Mesothelial cell of epicardium (in vitro differentiated cells): ENCODE results near the gene TLR9. TPM values are rescaled to one million over a fixed set of nuclear protein-coding genes. Genes with fewer than 3 reads are reported as not detected.
"Not testable (repeated sequence)": the region's sequence is repeated elsewhere in the genome, so short reads cannot be mapped to it uniquely, and the experiment has no call there.

Source experiments
- DNase-seq, 2 experiments: peaks; one replicate each; pipeline ENCODE4 v3.0.0; 2021; ENCODE audit warnings: low spot score in 2 of 2; ENCODE audit not compliant: unreplicated experiment in 2 of 2
- H3K27ac Mint-ChIP-seq: 2 replicates; pipeline ENCODE4 v1.8.0; 2021; ENCODE audit warnings: mixed read lengths
- H3K27me3 Mint-ChIP-seq: 2 replicates; pipeline ENCODE4 v1.8.0; 2021; ENCODE audit warnings: low read depth, mixed read lengths
- H3K36me3 Mint-ChIP-seq: 2 replicates; pipeline ENCODE4 v1.8.0; 2021; ENCODE audit warnings: mixed read lengths
- H3K4me1 Mint-ChIP-seq: 2 replicates; pipeline ENCODE4 v1.8.0; 2021; ENCODE audit warnings: mixed read lengths
- H3K4me3 Mint-ChIP-seq: 2 replicates; pipeline ENCODE4 v1.8.0; 2021; ENCODE audit warnings: mild to moderate bottlenecking, moderate library complexity, mixed read lengths
- H3K9me3 Mint-ChIP-seq: 2 replicates; pipeline ENCODE4 v1.8.0; 2021; ENCODE audit warnings: mixed read lengths
- total RNA-seq: library from RNA; stranded (reverse); gene quantifications from 3 replicates; pipeline ENCODE4 v1.2.1, GENCODE V29; 2021
- TF ChIP-seq, protein P1 (sequence below): fragments of 200-600 bp; sonication (generic); IDR thresholded peaks from one replicate; pipeline ENCODE4 v1.5.0; 2021; ENCODE audit warnings: antibody characterized with exemption; ENCODE audit not compliant: unreplicated experiment

Gene TLR9
- total RNA-seq, 1 donor from 2014 or later, result 0.16 TPM

DNA sequence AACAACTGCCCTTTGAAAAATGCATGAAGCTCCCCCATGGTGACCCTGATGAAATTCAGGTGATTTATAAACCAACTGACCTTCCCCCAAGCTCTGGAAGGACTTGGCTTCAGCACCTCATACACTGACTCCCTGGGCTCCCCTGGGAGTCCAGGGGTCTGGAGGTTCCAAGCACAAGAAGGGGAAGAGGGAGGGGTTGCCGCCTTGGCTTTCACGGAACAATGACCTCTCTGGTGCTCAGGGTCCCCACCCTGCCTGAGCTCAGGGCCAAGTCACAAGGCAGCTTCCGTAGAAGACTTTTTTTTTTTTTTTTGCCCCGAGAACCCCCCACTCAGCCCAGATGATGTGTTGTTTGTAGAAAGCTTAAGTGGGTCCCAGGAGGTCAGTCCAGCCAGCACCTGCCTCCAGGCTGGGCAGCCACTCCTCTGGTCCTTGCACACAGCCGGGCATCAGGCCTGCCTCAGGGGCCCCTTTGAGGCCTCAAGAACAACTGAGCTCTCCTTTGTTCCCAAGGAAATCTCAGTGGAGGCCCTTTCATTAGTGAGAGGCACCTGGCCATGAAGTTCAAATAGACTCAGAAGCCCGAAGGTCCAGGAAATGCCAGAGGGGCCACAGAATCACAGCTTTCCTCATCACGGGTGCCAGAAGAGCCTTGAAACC is 41.5 kb downstream of the TLR9 start:
- no peaks in the 10 kb centered on the region for H3K36me3 Mint-ChIP-seq
- no peaks in the 10 kb centered on the region for H3K9me3 Mint-ChIP-seq
- no peaks in the 10 kb centered on the region for H3K27me3 Mint-ChIP-seq
- H3K4me3 Mint-ChIP-seq, result no peak overlapping the region
- H3K4me1 Mint-ChIP-seq, result peaks cover under 1% of the 10 kb centered on the region
- no peak for DNase-seq
- H3K27ac Mint-ChIP-seq, result no peak overlapping the region
- TF ChIP-seq, protein P1, sequence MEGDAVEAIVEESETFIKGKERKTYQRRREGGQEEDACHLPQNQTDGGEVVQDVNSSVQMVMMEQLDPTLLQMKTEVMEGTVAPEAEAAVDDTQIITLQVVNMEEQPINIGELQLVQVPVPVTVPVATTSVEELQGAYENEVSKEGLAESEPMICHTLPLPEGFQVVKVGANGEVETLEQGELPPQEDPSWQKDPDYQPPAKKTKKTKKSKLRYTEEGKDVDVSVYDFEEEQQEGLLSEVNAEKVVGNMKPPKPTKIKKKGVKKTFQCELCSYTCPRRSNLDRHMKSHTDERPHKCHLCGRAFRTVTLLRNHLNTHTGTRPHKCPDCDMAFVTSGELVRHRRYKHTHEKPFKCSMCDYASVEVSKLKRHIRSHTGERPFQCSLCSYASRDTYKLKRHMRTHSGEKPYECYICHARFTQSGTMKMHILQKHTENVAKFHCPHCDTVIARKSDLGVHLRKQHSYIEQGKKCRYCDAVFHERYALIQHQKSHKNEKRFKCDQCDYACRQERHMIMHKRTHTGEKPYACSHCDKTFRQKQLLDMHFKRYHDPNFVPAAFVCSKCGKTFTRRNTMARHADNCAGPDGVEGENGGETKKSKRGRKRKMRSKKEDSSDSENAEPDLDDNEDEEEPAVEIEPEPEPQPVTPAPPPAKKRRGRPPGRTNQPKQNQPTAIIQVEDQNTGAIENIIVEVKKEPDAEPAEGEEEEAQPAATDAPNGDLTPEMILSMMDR, result no peak

DNA sequence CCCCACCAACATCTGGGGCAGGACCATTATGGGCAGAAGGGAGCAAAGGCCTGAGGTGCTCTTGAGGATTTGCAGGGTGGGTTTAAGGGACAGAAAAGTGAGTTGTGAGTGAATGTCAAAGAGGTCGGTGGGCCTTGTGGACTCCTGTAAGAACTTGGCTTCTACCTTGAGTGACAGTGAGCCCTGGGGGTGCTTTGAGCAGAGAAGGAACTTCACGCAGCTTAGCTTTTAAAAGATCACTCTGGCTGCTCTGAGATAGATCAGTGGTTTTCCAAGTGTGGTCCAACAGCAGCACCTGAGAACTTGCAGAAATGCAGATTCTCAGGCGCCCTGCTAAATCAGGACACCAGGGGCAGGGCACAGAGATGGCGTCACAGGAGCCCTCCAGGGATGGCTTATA is 42.8 kb downstream of the TLR9 start:
- H3K4me3 Mint-ChIP-seq, result no peak overlapping the region
- no peaks in the 10 kb centered on the region for H3K9me3 Mint-ChIP-seq
- H3K27ac Mint-ChIP-seq, result no peak overlapping the region
- H3K36me3 Mint-ChIP-seq, result no peaks in the 10 kb centered on the region
- DNase-seq, result no peak
- TF ChIP-seq, protein P1, result no peak
- H3K4me1 Mint-ChIP-seq, result peaks cover under 1% of the 10 kb centered on the region
- H3K27me3 Mint-ChIP-seq, result no peaks in the 10 kb centered on the region

DNA sequence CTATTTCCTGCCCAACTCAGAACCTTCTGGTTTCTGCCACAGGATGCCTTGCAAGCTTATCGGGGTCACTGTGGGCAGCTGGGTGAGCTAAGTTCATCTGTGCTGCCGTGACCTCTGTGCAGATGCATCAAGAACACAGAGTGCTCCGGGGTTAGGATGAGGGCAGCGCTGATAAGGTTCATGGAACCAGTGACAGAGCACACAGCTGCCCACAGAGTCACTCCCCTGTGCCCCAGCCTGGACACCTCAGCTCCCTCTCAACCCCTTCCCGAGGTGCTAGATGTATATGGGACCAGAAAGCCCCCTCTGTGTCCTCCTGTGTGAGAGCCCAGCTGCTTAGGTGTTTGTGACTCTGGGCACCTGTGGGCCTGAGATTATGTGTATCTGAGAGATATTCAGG is 43.2 kb downstream of the TLR9 start:
- Mint-ChIP-seq H3K27ac (no peak overlapping the region), H3K4me1 (peaks cover 5% of the 10 kb centered on the region), H3K4me3 (no peak overlapping the region), H3K36me3 (no peaks in the 10 kb centered on the region), H3K9me3 (no peaks in the 10 kb centered on the region), H3K27me3 (no peaks in the 10 kb centered on the region)
- no peak for DNase-seq
- TF ChIP-seq, protein P1, result no peak

DNA sequence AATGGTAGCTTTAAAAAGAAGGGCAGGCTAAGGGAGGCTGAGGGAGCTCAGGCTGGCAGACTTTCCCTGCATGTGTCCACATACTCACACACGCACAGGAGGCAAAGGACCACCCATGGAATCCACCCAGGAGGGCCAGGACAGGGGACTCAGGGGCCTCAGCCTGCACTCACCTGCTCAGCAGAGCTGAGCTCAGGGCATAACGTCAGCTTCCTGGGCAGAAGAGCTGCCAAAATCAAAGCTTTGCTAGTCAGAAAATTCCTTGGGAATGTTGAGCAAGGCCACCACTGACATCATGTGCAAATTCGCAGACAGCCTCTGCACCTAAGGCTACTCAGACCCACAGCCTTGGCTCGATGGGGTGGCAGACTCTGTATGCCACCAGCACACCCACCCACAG is 43.9 kb downstream of the TLR9 start:
- TF ChIP-seq, protein P1, result no peak
- no peak overlapping the region for H3K4me3 Mint-ChIP-seq
- H3K27ac Mint-ChIP-seq, result no peak overlapping the region
- no peak for DNase-seq
- no peaks in the 10 kb centered on the region for H3K9me3 Mint-ChIP-seq
- H3K36me3 Mint-ChIP-seq, result no peaks in the 10 kb centered on the region
- H3K27me3 Mint-ChIP-seq, result no peaks in the 10 kb centered on the region
- peaks cover 9% of the 10 kb centered on the region for H3K4me1 Mint-ChIP-seq

DNA sequence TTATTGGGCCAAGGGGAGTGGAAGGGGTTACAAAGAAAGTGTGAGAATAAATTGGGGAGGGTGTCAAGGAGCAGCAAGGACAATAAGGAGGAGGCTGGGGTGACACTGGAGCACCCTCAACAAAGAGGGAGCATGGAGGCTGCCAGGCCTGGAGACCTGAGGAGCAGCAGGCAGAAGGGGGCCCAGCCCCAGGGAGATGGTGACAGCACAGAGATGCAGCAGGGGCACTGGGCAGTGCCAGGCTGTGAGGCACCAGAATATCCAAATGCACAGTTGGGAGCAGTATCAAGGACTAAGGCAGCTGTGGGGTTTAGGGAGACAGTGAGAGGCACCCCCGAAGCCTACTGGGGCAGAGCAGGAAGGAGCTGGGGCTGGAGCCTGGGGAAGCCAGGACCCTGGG is 46.9 kb downstream of the TLR9 start:
- Mint-ChIP-seq H3K27me3 (no peaks in the 10 kb centered on the region), H3K9me3 (no peaks in the 10 kb centered on the region), H3K4me3 (no peak overlapping the region), H3K4me1 (peaks cover 15% of the 10 kb centered on the region), H3K27ac (no peak overlapping the region), H3K36me3 (no peaks in the 10 kb centered on the region)
- TF ChIP-seq, protein P1, result no peak
- DNase-seq, result no peak

DNA sequence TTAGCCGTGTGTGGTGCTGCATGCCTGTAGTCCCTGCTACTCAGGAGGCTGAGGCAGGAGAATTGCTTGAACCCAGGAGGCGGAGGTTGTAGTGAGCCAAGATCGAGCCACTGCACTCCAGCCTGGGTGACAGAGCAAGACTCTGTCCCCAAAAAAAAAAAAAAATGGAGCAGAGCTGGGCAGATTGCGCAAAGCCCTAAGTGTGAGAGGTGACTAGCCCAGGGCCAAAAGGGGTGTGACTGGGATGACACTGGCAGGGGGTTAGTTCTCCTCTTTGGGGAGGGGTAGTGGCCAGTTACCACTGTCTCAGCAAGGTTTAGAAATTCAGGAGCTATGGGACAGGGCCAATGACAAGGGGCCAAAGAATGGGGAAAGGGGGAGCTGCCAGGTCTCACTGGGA is 47.3 kb downstream of the TLR9 start:
- H3K9me3 Mint-ChIP-seq, H3K27me3 Mint-ChIP-seq, DNase-seq, H3K4me3 Mint-ChIP-seq, H3K36me3 Mint-ChIP-seq, H3K27ac Mint-ChIP-seq: not testable (repeated sequence)
- peaks cover 15% of the 10 kb centered on the region for H3K4me1 Mint-ChIP-seq
